Caki2 (cell line): ENCODE measurements around the gene ANXA2R. TPM values are rescaled to one million over a fixed set of nuclear protein-coding genes. Genes with fewer than 3 reads are reported as not detected.
"Not testable (repeated sequence)": the region's sequence is repeated elsewhere in the genome, so short reads cannot be mapped to it uniquely, and the experiment has no call there.

ENCODE experiments used
- DNase-seq: peaks from one replicate; pipeline ENCODE4 v3.0.0-alpha.2; 2015; ENCODE audit warnings: low read depth
- in situ Hi-C: cut with HindIII; loops from 2 replicates; pipeline ENCODE4 v1.10.0; 2016; ENCODE audit warnings: low sequenced_read_pairs, low pct_unique_long_range_greater_than_20kb, mixed read lengths
- total RNA-seq: library from RNA; depleted of rRNA; stranded (reverse); fragments of >200 nt; shearing (Covaris generic); gene quantifications from 2 replicates; pipeline ENCODE4 v1.2.3, GENCODE V29; 2014; ENCODE audit warnings: low replicate concordance; rRNA removed

ANXA2R gene, protein sequence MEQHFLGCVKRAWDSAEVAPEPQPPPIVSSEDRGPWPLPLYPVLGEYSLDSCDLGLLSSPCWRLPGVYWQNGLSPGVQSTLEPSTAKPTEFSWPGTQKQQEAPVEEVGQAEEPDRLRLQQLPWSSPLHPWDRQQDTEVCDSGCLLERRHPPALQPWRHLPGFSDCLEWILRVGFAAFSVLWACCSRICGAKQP
- 1.7 TPM in 1 of 2 replicates, not detected in the other for total RNA-seq

DNA sequence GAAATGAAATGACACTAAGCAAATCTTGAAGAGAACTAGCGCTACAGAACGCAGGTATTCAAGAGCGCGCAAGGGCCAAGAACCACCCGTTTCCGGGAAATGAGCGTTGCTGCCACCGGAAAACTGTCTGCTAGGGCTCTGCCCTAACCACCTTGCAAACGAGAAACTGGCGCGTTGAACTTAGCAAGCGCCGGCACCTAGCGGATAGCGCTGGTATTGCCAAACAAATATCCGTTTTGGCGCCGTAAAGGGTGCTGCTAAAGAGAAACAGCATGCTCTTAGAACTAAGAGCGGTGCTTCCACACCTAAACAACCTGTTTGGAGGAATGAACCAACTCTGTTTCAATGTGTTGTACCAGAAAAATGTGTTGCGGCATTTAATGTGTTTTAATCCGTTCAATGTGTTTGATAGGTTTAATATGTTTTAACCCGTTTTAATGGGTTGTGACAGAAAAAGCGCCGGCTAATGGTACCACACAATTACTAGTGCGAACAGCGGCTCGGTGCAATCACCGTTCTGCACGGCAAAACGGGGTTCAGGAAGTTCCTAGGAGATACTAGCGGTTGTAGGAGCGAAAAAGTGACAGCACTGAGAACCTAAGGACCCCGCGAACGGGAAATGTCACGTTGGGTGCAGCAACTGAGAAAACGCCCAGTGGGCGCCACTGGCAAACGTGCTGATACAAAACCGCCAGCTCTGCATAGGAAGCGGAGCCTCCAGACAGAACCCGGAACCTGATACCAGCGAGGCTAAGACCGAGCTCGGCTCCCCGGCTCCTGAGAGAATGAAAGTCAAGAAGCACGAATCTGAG, at the start of gene ANXA2R:
TSS of gene ANXA2R (minus strand) at position 33 of the 812 bp plus-strand sequence. CDS start 273 bp downstream, outside the sequence.
- DNase-seq = peak; percentile 94
- in situ Hi-C loops = no loop called here

DNA sequence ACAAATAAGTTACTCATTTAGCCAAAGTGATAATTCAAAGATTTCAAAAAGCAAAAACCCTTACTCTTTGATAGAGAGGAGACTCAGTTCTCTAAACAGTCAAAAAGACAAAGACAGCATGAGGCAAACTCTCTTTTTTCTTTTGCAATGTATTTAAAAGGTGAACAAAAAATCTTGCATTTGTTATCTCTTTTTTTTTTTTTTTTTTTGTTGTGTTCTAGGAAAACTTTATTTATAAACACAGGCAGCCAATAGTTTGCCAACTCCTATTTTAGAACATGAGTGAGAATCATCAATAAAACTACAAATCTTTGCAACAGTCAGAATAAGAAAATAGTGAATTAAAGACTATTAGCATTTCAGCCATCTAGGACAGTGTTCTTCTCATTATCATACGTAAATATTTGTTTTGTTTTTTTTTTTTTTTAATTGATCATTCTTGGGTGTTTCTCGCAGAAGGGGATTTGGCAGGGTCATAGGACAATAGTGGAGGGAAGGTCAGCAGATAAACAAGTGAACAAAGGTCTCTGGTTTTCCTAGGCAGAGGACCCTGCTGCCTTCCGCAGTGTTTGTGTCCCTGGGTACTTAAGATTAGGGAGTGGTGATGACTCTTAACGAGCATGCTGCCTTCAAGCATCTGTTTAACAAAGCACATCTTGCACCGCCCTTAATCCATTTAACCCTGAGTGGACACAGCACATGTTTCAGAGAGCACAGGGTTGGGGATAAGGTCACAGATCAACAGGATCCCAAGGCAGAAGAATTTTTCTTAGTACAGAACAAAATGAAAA, 46.2 kb upstream of the ANXA2R start:
- DNase-seq, in situ Hi-C loops: not testable (repeated sequence)

DNA sequence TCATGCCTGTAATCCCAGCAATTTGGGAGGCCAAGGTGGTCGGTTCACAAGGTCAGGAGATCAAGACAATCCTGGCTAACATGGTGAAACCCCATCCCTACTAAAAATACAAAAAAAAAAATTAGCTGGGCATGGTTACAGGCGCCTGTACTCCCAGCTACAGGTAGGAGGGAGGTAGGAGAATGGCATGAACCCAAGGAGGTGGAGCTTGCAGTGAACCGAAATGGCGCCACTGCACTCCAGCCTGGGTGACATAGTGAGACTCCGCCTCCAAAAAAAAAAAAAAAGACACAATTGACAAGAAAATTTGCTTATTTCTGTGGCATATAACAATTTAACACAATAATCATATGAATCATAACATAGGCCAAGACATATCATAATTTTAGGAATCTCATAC, 45.3 kb upstream of the ANXA2R start:
- in situ Hi-C loops = no loop called here
- no peak for DNase-seq

DNA sequence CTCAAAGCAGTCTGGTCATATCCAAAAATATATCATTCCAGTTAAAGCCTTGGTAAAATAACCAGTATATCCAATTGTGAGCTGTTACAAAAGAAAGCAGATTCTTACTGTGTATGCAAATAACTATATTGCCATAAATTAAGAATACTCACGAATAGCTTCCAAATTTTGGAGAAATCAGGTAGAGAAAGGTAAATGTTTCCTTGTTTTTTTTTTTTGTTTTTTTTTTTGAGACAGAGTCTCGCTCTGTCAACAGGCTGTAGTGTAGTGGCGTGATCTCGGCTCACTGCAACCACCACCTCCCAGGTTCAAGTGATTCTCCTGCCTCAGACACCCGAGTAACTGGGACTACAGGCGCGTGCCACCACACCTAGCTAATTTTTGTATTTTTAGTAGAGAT, 44.3 kb upstream of the ANXA2R start:
- DNase-seq = peak; percentile 15
- in situ Hi-C loops = not testable (repeated sequence)

DNA sequence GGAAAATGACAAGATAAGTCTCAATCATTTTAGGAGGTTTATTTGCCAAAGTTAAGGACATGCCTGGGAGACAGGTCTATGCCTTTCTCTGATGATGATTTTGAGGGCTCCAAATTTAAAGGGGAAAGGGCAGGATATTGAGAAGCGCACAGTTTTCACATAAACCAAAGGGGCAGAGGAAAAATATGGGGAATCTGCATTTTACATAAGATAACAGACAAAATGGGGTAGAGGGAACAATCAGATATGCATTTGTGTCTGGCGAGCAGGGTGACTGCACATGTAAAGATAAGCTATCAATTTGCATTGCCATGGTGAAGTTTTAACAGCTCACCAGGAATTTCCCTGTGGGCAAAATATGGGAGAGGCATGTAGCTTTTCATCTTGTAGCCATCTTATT, 41.2 kb upstream of the ANXA2R start:
- in situ Hi-C loops, DNase-seq: not testable (repeated sequence)

DNA sequence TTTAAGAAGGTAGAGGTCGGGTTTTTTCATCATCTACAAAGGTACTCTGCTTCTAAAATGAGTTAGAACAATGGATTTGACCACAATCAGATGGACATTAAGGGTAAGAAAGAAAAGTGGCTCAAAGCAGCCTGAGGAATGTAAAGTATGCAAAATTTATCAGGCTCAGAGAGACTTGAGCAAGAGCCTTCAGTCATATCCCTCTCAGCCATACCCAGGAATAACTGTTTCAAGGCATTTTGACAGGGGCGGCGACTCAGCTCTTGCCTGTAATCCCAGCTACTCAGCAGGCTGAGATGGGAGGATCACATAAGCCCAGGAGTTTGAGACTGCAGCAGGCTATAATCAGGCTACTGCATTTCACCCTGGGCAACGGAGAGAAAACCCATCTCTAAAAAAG, 38.8 kb upstream of the ANXA2R start:
- in situ Hi-C loops = no loop called here
- DNase-seq = peak; percentile 15

DNA sequence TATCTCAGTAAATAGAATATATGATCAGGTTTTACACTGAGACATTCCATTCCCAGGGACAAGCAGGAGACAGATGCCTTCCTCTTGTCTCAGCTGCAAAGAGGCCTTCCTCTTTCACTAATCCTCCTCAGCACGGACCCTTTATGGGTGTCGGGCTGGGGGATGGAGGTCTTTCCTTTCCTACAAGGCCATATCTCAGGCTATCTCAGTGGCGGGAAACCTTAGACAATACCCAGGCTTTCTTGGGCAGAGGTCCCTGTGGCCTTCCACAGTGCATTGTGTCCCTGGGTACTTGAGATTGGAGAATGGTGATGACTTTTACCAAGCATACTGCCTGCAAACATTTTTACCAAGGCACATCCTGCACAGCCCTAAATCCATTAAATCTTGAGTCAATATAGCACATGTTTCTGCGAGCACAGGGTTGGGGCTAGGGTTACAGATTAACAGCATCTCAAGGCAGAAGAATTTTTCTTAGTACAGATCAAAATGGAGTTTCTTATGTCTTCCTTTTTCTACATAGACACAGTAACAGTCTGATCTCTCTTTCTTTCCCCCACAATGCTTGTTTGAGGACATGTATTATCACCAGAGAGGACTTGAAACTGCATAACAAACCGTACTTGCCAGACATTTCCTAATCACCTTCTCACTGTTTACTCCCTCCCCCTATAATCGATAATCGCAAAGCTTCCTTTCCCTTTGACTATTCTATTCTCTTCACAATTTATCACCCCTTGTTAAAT, 37.5 kb upstream of the ANXA2R start:
- in situ Hi-C loops, DNase-seq: not testable (repeated sequence)

DNA sequence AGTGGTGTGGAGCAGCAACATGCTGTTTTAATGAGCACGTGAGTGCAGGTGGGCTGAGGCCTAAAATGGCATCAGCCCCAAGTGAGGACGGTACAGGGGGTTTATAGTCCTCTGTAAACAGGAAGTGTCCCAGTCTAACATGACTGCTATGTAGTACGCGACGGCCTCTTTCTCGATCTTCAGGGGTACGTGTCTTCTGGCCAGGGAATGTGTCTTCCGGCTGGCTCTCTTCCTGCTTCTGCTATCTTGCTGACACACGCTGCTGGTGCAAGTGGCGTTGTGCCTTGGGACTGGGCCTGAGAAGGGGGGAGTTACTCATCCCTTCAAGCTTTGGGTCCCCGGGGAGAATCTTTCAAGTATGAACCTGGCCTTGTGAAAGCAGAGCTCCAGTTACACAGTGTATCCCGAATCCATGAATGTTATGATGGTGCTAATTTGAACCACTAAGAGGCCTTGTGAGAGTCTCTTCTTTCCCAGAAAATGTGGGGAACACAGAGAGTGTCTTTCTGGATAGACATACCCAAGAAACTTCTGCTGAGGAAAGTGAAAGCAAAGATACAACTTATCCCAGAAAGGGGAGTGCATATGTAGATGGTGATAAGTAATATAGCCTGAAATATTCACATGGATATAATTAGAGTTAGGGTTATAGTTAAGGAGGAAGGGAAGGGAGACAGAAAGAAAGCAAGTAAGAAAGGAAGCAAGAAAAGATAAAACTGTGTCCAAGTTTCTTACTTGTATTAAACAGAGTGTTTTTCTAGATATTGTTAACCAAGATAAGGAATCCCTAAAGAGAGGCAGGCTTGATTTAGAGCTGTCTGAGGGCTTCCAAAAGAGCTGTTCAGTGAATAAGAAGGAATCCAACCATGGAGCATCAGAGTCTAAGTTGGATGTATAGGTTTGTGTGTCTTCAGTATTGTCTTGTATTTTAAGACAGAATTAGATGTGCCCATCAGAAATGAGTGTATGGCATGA, 35.5 kb upstream of the ANXA2R start:
- no peak for DNase-seq
- in situ Hi-C loops = no loop called here

DNA sequence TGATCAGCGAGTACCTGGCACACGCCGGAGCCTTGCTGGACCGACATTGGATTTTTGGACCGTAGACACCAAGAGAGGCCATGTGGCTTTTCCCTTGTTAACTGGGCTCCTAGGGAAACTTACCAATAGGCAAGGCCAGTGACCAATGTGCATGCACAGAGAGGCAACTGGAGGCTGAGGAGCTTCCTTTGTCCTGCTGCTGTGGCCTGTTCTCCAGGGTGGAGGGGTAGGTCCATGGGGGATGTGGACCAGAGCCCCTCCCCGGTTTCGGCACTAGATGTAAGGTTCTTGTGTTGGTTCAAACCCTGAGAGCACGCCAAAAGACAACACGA, 34.8 kb upstream of the ANXA2R start:
- DNase-seq = no peak
- in situ Hi-C loops = no loop called here

DNA sequence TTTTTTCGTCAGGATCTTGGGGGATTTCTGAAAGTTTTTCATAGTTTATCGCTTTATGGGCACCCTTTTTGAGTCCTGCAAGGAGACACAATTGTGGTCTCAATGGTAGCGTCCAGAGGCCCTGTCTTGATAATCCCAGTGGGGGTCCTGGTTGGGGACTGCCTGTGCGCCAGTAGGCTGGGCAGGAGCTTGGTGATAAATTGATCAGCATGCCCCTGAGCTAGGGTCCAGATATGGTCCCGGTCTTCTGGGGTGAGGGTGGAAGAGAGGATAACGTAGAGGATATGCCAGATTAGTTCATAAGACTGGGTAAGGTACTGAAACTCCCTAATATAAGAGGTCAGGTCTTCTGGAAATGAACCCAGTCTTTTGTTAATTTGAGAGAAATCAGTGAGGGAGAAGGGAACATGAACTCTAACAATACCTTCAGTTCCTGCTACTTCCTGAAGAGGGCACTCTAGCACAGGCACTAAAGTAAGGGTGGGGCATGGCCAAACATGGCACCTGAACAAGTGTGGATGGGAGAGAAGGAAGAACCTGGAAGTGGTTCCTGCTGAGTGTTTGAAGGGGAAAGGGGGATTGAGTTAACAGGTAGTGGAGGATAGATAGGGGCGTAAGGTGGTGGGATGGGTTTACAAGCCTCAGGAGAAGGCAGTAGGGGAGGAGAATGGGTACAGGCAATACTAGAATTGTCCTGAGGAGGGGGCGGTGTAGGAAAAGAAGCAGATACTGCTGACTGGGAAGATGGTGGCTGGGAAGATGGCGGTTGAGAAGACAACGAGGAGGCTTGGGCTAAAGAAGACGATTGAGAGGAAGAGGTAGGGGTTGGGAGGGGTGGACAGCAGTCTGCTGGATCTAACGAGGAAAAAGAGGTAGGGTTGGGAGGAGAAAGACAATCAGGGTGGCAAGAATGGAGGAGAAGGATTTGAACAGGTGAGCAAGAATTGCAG, 33.8 kb upstream of the ANXA2R start:
- peak; percentile 32 for DNase-seq
- in situ Hi-C loops = no loop called here

DNA sequence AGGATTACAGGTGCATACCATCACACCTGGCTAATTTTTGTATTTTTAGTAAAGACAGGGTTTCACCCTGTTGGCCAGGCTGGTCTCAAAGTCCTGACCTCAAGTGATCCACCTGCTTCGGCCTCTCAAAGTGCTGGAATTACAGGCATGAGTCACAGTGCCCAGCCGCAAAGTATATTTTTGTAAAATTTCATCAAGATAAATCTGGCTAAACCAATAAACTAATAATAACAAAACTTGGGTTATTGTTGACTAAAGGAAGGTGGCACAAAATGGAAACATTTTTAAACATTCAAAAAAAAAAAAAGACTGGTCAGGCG, 29.2 kb upstream of the ANXA2R start:
- DNase-seq, in situ Hi-C loops: not testable (repeated sequence)

DNA sequence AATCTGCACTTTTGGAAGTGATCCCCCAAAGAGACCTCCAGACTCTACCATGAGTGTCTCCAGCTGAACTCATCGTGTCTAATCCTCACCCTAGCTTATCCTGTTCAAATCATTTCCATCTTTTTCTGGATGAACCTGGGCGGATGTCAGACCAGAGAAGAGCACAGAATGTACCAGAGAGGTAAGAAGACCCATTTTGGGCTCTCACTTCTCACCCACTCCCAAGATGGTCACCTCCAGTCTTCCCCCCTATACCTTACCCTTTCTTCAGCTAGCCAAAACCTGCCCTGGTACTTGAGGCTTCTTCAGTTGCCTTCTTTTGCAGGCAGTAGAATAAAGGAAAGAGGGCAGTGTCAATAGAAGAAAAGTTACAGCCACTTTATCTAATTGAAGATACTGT, 27.9 kb upstream of the ANXA2R start:
- in situ Hi-C loops = no loop called here
- no peak for DNase-seq

DNA sequence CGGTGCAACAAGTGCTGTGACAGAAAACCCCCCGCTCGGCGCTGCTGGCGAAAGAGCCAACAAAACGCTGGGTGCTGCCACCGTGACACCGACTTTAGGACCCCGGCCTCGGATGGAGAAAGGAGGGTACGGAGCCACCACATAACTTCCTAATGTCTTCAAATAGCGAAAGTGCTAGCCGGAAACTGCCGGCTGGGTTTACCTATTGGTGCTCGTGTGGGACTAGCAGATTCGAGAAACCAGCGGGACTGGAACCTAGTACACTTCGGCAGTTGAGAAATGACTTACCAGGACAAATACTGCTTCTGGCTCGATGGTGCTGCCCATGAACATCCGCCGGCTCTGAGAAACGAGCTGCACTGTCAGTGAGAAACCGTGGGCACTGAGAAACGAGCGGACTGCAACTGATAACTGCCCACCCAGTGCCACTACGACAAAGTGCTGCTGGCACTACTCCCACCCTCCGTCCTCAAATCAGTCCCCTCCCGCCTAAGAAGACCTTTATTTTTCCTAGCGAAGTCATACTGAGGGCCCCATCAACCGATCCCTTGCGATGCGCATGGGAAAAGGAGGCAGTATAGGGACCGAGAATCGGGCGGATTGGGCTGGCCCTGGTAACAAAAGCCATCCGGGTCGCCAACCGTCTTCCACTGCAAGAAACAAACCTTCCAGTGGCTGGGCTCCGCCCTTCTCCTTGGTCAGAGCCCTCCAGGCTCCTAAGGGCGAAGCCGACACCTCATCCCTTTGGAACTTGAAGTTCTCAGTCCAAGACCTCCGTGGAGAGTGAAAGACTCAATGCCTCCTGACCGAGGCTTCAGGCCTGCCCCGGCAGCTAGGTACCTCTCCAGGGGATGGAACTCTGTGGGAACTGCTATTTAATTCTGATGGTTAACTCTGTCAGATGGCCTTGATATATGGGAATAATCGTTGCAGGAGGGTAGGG, 27.0 kb upstream of the ANXA2R start:
- DNase-seq = peak; percentile 81
- in situ Hi-C loops = no loop called here

DNA sequence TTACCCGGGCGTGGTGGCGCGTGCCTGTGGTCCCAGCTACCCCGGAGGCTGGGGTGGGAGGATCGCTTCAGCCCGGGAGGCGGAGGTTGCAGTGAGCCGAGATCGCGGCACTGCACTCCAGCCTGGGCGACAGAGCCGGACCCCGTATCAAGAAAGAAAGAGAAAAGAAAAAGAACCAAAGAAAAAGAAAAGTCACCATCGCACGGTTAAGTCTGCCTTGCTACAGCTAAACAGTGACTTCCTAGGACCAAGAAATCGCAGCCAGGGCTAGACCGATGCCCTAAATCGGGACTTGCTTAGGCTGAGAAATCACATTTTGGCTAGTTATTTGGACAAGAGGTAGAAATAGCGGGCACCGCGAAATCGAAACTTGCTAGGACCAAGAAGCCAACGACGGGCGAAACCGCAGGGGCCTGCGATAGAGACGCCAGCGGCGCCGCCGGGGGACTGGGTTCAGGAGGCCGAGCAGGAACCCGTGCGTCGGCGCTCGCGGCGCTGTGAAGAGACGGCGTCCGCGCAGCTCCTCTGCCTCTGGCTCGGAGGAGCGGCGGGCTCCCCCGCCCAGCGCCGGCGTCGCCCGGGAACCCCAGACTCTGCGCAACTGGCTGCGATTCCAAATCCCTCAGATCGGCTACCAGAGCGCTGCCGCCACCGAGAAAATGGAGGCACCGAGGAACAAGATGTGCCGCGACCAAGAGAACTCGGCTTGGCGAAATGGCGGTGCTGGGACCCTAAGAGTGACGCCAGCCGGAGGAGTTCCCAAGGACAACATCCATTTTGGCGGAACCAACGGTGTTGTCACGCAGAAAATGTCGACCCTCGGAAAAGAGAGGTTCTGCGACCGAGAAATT, 26.1 kb upstream of the ANXA2R start:
- in situ Hi-C loops = no loop called here
- DNase-seq = peak; percentile 75
